GM21528 (cell line): Measurements from ENCODE around the gene RETSAT.
"Not testable (repeated sequence)": the region's sequence is repeated elsewhere in the genome, so short reads cannot be mapped to it uniquely, and the experiment has no call there.

Experiments
- ATAC-seq: cut with Tn5 transposase; IDR thresholded peaks from one replicate; pipeline ENCODE4 v1.9.1; 2021; ENCODE audit warnings: mild to moderate bottlenecking, moderate library complexity; ENCODE audit not compliant: unreplicated experiment, low FRiP score

The RETSAT gene

GRCh38 chr2:85340034-85340892 lies 14.1 kb downstream of the RETSAT start:
- no peak for ATAC-seq

GRCh38 chr2:85334928-85335327 lies 19.4 kb downstream of the RETSAT start:
- no peak for ATAC-seq

GRCh38 chr2:85333877-85334276 lies 20.5 kb downstream of the RETSAT start:
- ATAC-seq, result not testable (repeated sequence)

- ATAC-seq, result no peak
Observed at GRCh38 chr2:85330839-85331636, 23.3 kb downstream of the RETSAT start.

GRCh38 chr2:85329701-85330100 lies 24.6 kb downstream of the RETSAT start:
- ATAC-seq, result not testable (repeated sequence)

GRCh38 chr2:85329181-85329651 lies 25.1 kb downstream of the RETSAT start:
- no peak for ATAC-seq

GRCh38 chr2:85327822-85328617 lies 26.3 kb downstream of the RETSAT start, which contains the start of gene TGOLN2:
Gene TGOLN2 (minus strand): TSS chr2:85327989. CDS start chr2:85327962, 27 bp downstream.
- ATAC-seq, result peak; percentile 86

- peak; percentile 41 for ATAC-seq
Observed at GRCh38 chr2:85327160-85327821, 27.0 kb downstream of the RETSAT start.

GRCh38 chr2:85326406-85327159 lies 27.7 kb downstream of the RETSAT start:
- ATAC-seq, result peak; percentile 52

GRCh38 chr2:85325466-85325811 lies 28.9 kb downstream of the RETSAT start:
- ATAC-seq, result no peak

- no peak for ATAC-seq
Observed at GRCh38 chr2:85324639-85325465, 29.5 kb downstream of the RETSAT start.

- not testable (repeated sequence) for ATAC-seq
Observed at GRCh38 chr2:85323988-85324367, 30.4 kb downstream of the RETSAT start.

GRCh38 chr2:85323351-85323987 lies 30.9 kb downstream of the RETSAT start:
- ATAC-seq, result no peak

GRCh38 chr2:85319796-85320195 lies 34.5 kb downstream of the RETSAT start:
- no peak for ATAC-seq

- no peak for ATAC-seq
Observed at GRCh38 chr2:85318222-85319074, 35.9 kb downstream of the RETSAT start.

- ATAC-seq, result not testable (repeated sequence)
Observed at GRCh38 chr2:85315921-85316320, 38.4 kb downstream of the RETSAT start.

GRCh38 chr2:85314884-85315242 lies 39.5 kb downstream of the RETSAT start:
- ATAC-seq, result no peak
